Measurements from ENCODE around the gene FBXL15.

The FBXL15 gene

GRCh38 chr10:102467971-102468438 is 47.4 kb downstream of the FBXL15 start:
- Histone ChIP-seq H3K4me3 (ENCODE audit: low read depth, low read length) (no peak overlapping the region), H3K27me3 (no peaks in the 10 kb centered on the region), H3K36me3 (no peaks in the 10 kb centered on the region; the same call in 1 of the 2 replicates), H3K9me3 (no peaks in the 10 kb centered on the region), H3K4me1 (no peaks in the 10 kb centered on the region)
- no peak for DNase-seq
- TF ChIP-seq, protein P1, sequence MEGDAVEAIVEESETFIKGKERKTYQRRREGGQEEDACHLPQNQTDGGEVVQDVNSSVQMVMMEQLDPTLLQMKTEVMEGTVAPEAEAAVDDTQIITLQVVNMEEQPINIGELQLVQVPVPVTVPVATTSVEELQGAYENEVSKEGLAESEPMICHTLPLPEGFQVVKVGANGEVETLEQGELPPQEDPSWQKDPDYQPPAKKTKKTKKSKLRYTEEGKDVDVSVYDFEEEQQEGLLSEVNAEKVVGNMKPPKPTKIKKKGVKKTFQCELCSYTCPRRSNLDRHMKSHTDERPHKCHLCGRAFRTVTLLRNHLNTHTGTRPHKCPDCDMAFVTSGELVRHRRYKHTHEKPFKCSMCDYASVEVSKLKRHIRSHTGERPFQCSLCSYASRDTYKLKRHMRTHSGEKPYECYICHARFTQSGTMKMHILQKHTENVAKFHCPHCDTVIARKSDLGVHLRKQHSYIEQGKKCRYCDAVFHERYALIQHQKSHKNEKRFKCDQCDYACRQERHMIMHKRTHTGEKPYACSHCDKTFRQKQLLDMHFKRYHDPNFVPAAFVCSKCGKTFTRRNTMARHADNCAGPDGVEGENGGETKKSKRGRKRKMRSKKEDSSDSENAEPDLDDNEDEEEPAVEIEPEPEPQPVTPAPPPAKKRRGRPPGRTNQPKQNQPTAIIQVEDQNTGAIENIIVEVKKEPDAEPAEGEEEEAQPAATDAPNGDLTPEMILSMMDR (IDR thresholded peaks at IDR 0.05; ENCODE audit: low read depth, low read length), result no peak

DNA sequence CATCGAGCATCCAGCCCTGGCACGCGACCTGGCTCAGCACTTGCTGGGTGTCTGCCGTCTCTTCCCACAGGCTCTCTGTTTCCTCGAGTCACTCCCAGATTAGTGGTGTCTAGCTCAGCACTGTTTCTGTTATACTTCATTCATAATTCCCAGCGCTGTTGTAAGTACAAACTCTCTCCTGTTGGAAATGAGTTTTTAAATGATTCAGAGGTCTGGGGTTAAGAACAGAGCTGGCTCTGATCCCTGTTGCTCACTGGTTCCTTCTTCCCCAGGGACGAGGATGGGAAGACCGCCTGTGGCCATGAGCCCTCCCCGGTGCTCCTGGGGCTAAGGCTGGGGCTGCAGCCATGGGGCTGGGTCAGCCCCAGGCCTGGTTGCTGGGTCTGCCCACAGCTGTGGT is 48.0 kb downstream of the FBXL15 start:
- TF ChIP-seq, protein P1 (IDR thresholded peaks at IDR 0.05; ENCODE audit: low read depth, low read length), result no peak
- Histone ChIP-seq H3K4me1 (no peaks in the 10 kb centered on the region), H3K36me3 (no peaks in the 10 kb centered on the region; the same call in 1 of the 2 replicates), H3K4me3 (ENCODE audit: low read depth, low read length) (no peak overlapping the region), H3K9me3 (no peaks in the 10 kb centered on the region), H3K27me3 (no peaks in the 10 kb centered on the region)
- no peak for DNase-seq

GRCh38 chr10:102470579-102471546 is 50.2 kb downstream of the FBXL15 start:
- Histone ChIP-seq H3K4me3 (ENCODE audit: low read depth, low read length) (no peak overlapping the region), H3K4me1 (no peaks in the 10 kb centered on the region), H3K9me3 (no peaks in the 10 kb centered on the region), H3K36me3 (no peaks in the 10 kb centered on the region; the same call in none of the 2 replicates), H3K27me3 (no peaks in the 10 kb centered on the region)
- TF ChIP-seq, protein P1 (IDR thresholded peaks at IDR 0.05; ENCODE audit: low read depth, low read length), result no peak
- no peak for DNase-seq
